ENCODE data around the gene CEP128.

DNA sequence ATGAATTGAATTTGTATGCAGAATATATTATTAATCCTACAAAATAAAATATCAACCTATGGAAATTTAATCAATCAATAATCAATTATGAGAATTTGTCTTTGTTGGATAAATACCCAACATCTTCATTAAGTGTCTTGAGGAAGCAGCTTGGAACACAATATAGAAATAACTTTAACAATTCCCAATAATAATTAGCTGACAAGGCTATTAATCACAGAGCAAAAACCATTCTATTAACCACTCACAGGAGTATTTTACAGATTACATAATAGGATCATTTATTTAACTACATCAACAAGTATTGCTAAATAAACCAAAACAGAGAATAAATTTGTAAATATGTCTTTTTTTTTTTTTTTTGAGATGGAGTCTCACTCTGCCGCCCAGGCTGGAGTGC is 190.3 kb downstream of the CEP128 start:
- TF ChIP-seq EP300 (IDR thresholded peaks at IDR 0.05) (no peak), POLR2A (IDR thresholded peaks at IDR 0.05; ENCODE audit: low read depth) (no peak), POLR2AphosphoS5 (IDR thresholded peaks at IDR 0.05) (no peak)
- TF ChIP-seq, protein P1, sequence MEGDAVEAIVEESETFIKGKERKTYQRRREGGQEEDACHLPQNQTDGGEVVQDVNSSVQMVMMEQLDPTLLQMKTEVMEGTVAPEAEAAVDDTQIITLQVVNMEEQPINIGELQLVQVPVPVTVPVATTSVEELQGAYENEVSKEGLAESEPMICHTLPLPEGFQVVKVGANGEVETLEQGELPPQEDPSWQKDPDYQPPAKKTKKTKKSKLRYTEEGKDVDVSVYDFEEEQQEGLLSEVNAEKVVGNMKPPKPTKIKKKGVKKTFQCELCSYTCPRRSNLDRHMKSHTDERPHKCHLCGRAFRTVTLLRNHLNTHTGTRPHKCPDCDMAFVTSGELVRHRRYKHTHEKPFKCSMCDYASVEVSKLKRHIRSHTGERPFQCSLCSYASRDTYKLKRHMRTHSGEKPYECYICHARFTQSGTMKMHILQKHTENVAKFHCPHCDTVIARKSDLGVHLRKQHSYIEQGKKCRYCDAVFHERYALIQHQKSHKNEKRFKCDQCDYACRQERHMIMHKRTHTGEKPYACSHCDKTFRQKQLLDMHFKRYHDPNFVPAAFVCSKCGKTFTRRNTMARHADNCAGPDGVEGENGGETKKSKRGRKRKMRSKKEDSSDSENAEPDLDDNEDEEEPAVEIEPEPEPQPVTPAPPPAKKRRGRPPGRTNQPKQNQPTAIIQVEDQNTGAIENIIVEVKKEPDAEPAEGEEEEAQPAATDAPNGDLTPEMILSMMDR (IDR thresholded peaks at IDR 0.05): no peak
